ENCODE measurements around the gene CSNK2B.

CSNK2B gene

DNA sequence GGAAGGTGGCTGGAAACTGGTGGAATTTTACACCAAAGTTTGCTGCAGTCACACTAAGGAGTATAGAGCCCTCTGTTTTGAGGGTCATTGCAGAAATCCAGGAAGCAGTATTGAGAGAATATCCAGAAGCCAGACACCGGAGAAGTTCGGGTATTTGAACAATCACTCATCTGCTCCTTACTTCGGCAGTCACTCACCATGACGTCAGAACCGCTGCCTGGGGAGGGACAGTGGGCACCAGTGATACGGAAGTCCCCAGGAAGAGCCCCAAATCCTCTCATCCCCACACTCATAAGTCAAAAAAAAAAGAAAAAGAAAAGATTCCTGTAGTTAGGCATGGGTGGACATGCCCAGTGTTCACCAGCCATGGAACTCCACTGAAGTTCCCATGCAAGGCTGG lies 11.0 kb downstream of the CSNK2B start:
- Histone ChIP-seq H3K9ac (ENCODE audit: insufficient read length, low read depth) (no peak overlapping the region), H3K9me3 (ENCODE audit: insufficient read depth, low read length) (no peaks in the 10 kb centered on the region), H3K4me1 (ENCODE audit: insufficient read depth, insufficient read length) (no peaks in the 10 kb centered on the region), H3K27me3 (ENCODE audit: insufficient read depth, insufficient read length) (no peaks in the 10 kb centered on the region), H3K36me3 (ENCODE audit: insufficient read depth, insufficient read length, low read length) (peaks cover 21% of the 10 kb centered on the region), H3K4me3 (ENCODE audit: insufficient read length, low read depth) (no peak overlapping the region)
- no peak for DNase-seq (ENCODE audit: low read depth, low spot score)
- TF ChIP-seq YY1 (IDR thresholded peaks at IDR 0.05; ENCODE audit: insufficient read depth, insufficient read length) (no peak), SUZ12 (IDR thresholded peaks at IDR 0.05; ENCODE audit: extremely low read depth, insufficient read depth, insufficient read length) (no peak)

DNA sequence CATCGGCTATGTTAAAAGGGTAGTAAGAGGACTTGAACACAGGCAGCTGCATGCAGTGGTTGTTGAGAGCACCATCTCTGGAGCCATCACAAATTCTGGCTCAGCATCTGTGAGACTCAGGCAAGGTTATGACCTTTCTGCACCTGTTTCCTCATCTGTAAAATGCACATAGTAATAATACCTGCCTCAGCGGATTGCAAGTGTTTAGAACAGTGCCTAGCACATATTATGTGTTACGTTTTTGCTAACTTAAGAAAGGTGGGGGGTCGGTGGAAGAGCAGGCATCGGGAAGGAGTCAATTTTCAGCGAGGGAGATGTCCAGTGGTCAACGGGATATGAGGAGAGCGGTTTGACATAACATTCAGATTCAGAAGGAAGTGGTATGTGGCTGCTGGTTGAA lies 12.1 kb downstream of the CSNK2B start:
- Histone ChIP-seq H3K27me3 (ENCODE audit: insufficient read depth, insufficient read length) (no peaks in the 10 kb centered on the region), H3K9me3 (ENCODE audit: insufficient read depth, low read length) (no peaks in the 10 kb centered on the region), H3K4me1 (ENCODE audit: insufficient read depth, insufficient read length) (no peaks in the 10 kb centered on the region), H3K36me3 (ENCODE audit: insufficient read depth, insufficient read length, low read length) (peaks cover 13% of the 10 kb centered on the region), H3K9ac (ENCODE audit: insufficient read length, low read depth) (no peak overlapping the region), H3K4me3 (ENCODE audit: insufficient read length, low read depth) (no peak overlapping the region)
- no peak for DNase-seq (ENCODE audit: low read depth, low spot score)
- TF ChIP-seq YY1 (IDR thresholded peaks at IDR 0.05; ENCODE audit: insufficient read depth, insufficient read length) (no peak), SUZ12 (IDR thresholded peaks at IDR 0.05; ENCODE audit: extremely low read depth, insufficient read depth, insufficient read length) (no peak), ZNF274 (IDR thresholded peaks at IDR 0.05; ENCODE audit: low read depth, low read length) (no peak)

DNA sequence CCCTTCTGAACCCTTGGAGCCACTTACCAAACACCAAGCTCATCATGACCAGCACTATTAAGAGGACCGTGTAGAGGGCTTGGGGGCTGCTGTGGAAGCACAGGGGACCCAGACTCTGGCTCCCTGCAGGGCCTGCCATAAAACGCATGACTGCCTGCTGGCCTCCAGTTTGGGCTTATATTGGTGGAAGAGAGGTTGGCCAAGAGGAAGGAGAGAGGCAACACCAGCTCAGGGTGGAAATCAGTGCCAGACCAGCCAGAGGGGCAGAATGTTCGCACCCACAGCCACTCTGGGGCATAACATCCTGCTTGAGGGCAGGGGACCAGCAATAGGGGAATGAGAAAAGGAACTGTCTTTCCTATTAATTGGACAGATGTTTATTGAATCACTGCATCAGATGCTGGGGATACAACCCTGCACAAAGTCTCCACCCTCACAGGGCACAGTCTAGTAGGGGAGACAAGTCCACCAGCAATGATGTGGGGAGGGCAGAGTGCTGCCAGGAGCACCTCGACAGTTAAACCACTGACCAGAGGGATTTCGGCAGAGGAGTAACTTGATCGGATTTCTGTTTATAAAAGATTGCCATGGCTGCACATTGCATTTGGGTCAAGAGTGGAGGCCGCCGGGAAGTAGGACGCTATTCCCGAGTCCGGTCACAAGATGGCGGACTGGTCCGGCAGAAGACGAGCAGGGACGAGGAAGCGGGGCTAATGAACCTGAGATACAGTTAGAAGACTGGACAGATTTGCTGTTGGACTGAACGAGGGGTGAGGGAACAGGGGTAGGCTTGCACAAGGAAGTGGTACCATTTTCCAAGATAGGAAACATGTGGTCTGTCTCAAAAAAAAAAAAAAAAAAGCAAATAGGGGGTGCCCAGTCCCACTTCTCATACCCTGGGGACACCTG lies 14.6 kb downstream of the CSNK2B start, which contains the start of gene LY6G5C:
Gene LY6G5C (minus strand): TSS at position 842 of the 909 bp plus-strand sequence. CDS start 694 bp downstream, at position 148.
- peak within 1 kb of the TSS; percentile 76 for H3K9ac ChIP-seq (ENCODE audit: insufficient read length, low read depth)
- no peaks in the 10 kb centered on the region for H3K9me3 ChIP-seq (ENCODE audit: insufficient read depth, low read length)
- no peak for TF ChIP-seq ZNF274 (IDR thresholded peaks at IDR 0.05; ENCODE audit: low read depth, low read length)
- TF ChIP-seq YY1 (IDR thresholded peaks at IDR 0.05; ENCODE audit: insufficient read depth, insufficient read length): no peak
- no peak for TF ChIP-seq SUZ12 (IDR thresholded peaks at IDR 0.05; ENCODE audit: extremely low read depth, insufficient read depth, insufficient read length)
- peaks cover 2% of the 10 kb centered on the region for H3K4me1 ChIP-seq (ENCODE audit: insufficient read depth, insufficient read length)
- H3K27me3 ChIP-seq (ENCODE audit: insufficient read depth, insufficient read length): no peaks in the 10 kb centered on the region
- DNase-seq (ENCODE audit: low read depth, low spot score): peak; percentile 50
- H3K4me3 ChIP-seq (ENCODE audit: insufficient read length, low read depth): peak within 1 kb of the TSS; percentile 45
- peaks cover 19% of the 10 kb centered on the region for H3K36me3 ChIP-seq (ENCODE audit: insufficient read depth, insufficient read length, low read length)

DNA sequence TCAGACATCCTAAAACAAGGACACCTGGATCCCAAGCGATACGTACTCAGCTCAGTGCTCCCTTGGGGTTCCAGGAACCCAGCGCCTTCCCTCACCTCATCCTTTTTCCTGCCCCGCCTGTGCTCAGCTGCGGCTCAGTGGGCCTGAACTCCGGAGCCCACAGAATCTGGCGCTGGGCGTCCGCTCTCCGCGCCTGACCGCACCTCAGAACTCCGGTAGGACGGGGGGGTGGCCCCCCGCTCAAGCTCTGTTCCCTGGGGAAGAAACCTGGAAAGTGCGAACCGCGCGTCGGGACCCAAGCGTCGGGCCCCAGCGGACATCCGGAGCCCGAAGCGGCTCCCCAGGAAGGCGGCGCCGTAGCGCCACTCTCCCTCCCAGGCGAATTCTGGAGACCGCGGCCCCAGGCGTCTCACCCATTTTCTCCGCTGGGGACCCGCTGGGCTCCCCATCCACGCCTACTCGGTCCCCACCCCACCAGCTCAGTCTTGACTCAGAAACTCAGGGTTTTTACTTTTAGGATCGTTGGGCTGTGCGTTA lies 15.3 kb downstream of the CSNK2B start:
- DNase-seq (ENCODE audit: low read depth, low spot score): no peak
- Histone ChIP-seq H3K9ac (ENCODE audit: insufficient read length, low read depth) (peak overlapping the region; percentile 76), H3K36me3 (ENCODE audit: insufficient read depth, insufficient read length, low read length) (peaks cover 24% of the 10 kb centered on the region), H3K9me3 (ENCODE audit: insufficient read depth, low read length) (no peaks in the 10 kb centered on the region), H3K4me3 (ENCODE audit: insufficient read length, low read depth) (peak overlapping the region; percentile 45), H3K4me1 (ENCODE audit: insufficient read depth, insufficient read length) (peaks cover 2% of the 10 kb centered on the region), H3K27me3 (ENCODE audit: insufficient read depth, insufficient read length) (no peaks in the 10 kb centered on the region)
- TF ChIP-seq SUZ12 (IDR thresholded peaks at IDR 0.05; ENCODE audit: extremely low read depth, insufficient read depth, insufficient read length) (no peak), ZNF274 (IDR thresholded peaks at IDR 0.05; ENCODE audit: low read depth, low read length) (no peak), YY1 (IDR thresholded peaks at IDR 0.05; ENCODE audit: insufficient read depth, insufficient read length) (no peak)

DNA sequence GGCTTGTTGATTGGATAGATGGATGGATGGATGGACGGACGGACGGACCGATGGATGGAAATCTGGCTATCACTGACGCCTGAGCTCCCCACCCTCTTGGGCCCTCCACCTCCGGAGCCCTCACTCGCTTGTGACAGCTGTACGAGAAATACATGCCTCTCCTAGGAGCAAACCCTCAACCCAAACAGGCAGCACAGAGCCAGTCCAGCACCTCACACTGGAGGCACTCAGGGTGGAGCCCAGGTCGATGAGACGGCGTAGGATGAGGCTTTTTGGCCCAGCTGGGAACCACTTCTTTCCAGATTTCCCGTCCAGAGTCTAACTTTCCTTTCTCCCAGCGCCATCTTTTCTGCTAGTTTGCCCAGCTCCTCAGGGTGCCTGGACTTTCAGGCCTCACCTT lies 17.7 kb downstream of the CSNK2B start:
- Histone ChIP-seq H3K9ac (ENCODE audit: insufficient read length, low read depth) (no peak overlapping the region), H3K4me1 (ENCODE audit: insufficient read depth, insufficient read length) (peaks cover 9% of the 10 kb centered on the region), H3K4me3 (ENCODE audit: insufficient read length, low read depth) (no peak overlapping the region), H3K36me3 (ENCODE audit: insufficient read depth, insufficient read length, low read length) (peaks cover 48% of the 10 kb centered on the region), H3K9me3 (ENCODE audit: insufficient read depth, low read length) (no peaks in the 10 kb centered on the region), H3K27me3 (ENCODE audit: insufficient read depth, insufficient read length) (no peaks in the 10 kb centered on the region)
- TF ChIP-seq ZNF274 (IDR thresholded peaks at IDR 0.05; ENCODE audit: low read depth, low read length) (no peak), YY1 (IDR thresholded peaks at IDR 0.05; ENCODE audit: insufficient read depth, insufficient read length) (no peak)
- DNase-seq (ENCODE audit: low read depth, low spot score): no peak

DNA sequence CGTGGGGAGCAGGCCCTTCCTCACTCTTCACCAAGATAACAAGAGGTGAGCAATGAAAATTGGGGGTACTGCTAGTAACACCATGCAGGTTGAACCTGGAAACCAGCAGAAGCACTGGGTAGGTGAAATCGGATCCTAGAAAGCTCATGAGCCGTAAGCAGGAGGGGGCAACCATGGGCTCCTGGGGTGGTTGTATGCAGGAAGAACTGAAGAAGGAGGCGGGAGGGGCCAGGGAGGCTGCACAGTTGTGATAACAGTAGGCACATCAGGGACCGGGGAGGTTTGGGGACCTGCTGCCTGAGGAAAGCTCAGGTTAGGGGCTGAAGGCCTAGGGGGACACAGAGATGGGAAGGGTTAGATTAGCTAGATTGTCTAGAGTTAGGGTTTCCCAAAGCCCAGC lies 20.6 kb downstream of the CSNK2B start:
- Histone ChIP-seq H3K36me3 (ENCODE audit: insufficient read depth, insufficient read length, low read length) (peaks cover 69% of the 10 kb centered on the region), H3K9me3 (ENCODE audit: insufficient read depth, low read length) (no peaks in the 10 kb centered on the region), H3K4me3 (ENCODE audit: insufficient read length, low read depth) (no peak overlapping the region), H3K4me1 (ENCODE audit: insufficient read depth, insufficient read length) (peaks cover 16% of the 10 kb centered on the region), H3K9ac (ENCODE audit: insufficient read length, low read depth) (no peak overlapping the region), H3K27me3 (ENCODE audit: insufficient read depth, insufficient read length) (no peaks in the 10 kb centered on the region)
- TF ChIP-seq ZNF274 (IDR thresholded peaks at IDR 0.05; ENCODE audit: low read depth, low read length) (no peak), SUZ12 (IDR thresholded peaks at IDR 0.05; ENCODE audit: extremely low read depth, insufficient read depth, insufficient read length) (no peak), YY1 (IDR thresholded peaks at IDR 0.05; ENCODE audit: insufficient read depth, insufficient read length) (no peak)
- no peak for DNase-seq (ENCODE audit: low read depth, low spot score)

DNA sequence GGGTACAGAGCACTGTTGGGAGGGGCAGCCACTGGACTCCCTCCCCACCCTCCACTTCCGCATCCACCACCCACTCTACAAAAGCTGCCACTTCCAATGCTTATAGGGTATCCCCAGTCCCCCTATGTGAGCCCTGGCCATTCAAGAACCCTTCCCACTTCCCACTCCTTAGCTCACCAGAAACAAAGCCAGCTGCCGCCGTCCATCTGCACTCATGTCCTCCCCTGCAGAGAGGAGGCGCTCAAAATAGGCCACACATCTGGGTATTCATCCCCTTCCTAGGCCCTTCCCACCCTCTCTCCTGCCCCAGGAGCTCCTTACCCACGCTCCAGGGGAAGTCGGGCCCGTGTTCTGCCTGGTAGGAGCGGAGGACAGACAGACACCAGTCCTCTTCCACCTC lies 21.4 kb downstream of the CSNK2B start:
- Histone ChIP-seq H3K36me3 (ENCODE audit: insufficient read depth, insufficient read length, low read length) (peaks cover 74% of the 10 kb centered on the region), H3K27me3 (ENCODE audit: insufficient read depth, insufficient read length) (no peaks in the 10 kb centered on the region), H3K9ac (ENCODE audit: insufficient read length, low read depth) (no peak overlapping the region), H3K9me3 (ENCODE audit: insufficient read depth, low read length) (no peaks in the 10 kb centered on the region), H3K4me1 (ENCODE audit: insufficient read depth, insufficient read length) (peaks cover 16% of the 10 kb centered on the region), H3K4me3 (ENCODE audit: insufficient read length, low read depth) (no peak overlapping the region)
- TF ChIP-seq YY1 (IDR thresholded peaks at IDR 0.05; ENCODE audit: insufficient read depth, insufficient read length) (no peak), SUZ12 (IDR thresholded peaks at IDR 0.05; ENCODE audit: extremely low read depth, insufficient read depth, insufficient read length) (no peak), ZNF274 (IDR thresholded peaks at IDR 0.05; ENCODE audit: low read depth, low read length) (no peak)
- DNase-seq (ENCODE audit: low read depth, low spot score): no peak
